Heart right ventricle (tissue), 16 donors: ENCODE measurements around the gene SLC22A23. TPM values are rescaled to one million over a fixed set of nuclear protein-coding genes. Genes with fewer than 3 reads are reported as not detected.
A peak's percentile ranks its signal among the peaks of the same experiment; 100 is the strongest.

Experiments used
- ATAC-seq, 8 donors: fragments of 200-7000 bp; cut with Tn5 transposase; one replicate each; pipeline ENCODE4 v1.9.1; 2020; ENCODE audit warnings: mild to moderate bottlenecking in 8 of 8, moderate library complexity in 8 of 8, moderate number of reproducible peaks in 1 of 8
- DNase-seq, 2 donors: peaks; one replicate each; pipeline ENCODE4 v3.0.0-alpha.2; 2020
- H3K27ac ChIP-seq, 10 donors: fragments of 200-600 bp; sonication (generic) in 2 of 10; one replicate each; pipeline versions ENCODE4 v1.5.0 to v1.8.0; 2020 to 2022; ENCODE audit warnings: mild to moderate bottlenecking in 3 of 10
- H3K27me3 ChIP-seq, 7 donors: fragments of 200-600 bp; one replicate each; pipeline ENCODE4 v1.8.0; 2021 to 2022; ENCODE audit warnings: mild to moderate bottlenecking in 2 of 7
- H3K36me3 ChIP-seq, 9 donors: fragments of 200-600 bp; sonication (generic) in 1 of 9; one replicate each; pipeline versions ENCODE4 v1.5.0 to v1.8.0; 2020 to 2022; ENCODE audit warnings: mild to moderate bottlenecking in 2 of 9
- H3K4me1 ChIP-seq, 9 donors: fragments of 200-600 bp; sonication (generic) in 1 of 9; one replicate each; pipeline versions ENCODE4 v1.5.0 to v1.8.0; 2020 to 2022; ENCODE audit warnings: mild to moderate bottlenecking in 4 of 9
- H3K4me3 ChIP-seq, 10 donors: fragments of 200-600 bp; sonication (generic) in 2 of 10; one replicate each; pipeline versions ENCODE4 v1.5.0 to v1.8.0; 2020 to 2022; ENCODE audit warnings: mild to moderate bottlenecking in 7 of 10, moderate library complexity in 2 of 10
- H3K9me3 ChIP-seq, 11 donors: fragments of 200-600 bp in 10 of 11; sonication (generic) in 2 of 11; one replicate each; pipeline versions ENCODE4 v1.5.0 to v1.8.0; 2013 to 2022; ENCODE audit warnings: mild to moderate bottlenecking in 2 of 11, control low read depth in 1 of 11, moderate library complexity in 1 of 11
- CTCF ChIP-seq, 9 donors: fragments of 200-600 bp; sonication (generic) in 2 of 9; IDR thresholded peaks; one replicate each; pipeline versions ENCODE4 v1.5.0 to v1.8.0; 2021 to 2022; ENCODE audit warnings: antibody characterized with exemption in 9 of 9, mild to moderate bottlenecking in 5 of 9, moderate library complexity in 1 of 9
- WGBS, 2 donors: extraction: QIAGEN DNeasy Blood & Tissue Kit; methylation state at CpG; one replicate each; pipeline ENCODE4 v1.1.7; 2013; ENCODE audit warnings: inconsistent platforms in 1 of 2; 5-methylcytosine and 5-hydroxymethylcytosine counted together
- intact Hi-C, 10 donors: fragments of 100-400 bp; cut with DNase I; formaldehyde crosslinking; loops; one replicate each; pipeline versions ENCODE4 v1.11.1 to v1.14.2; 2022
- polyA plus RNA-seq, 2 donors: library from polyadenylated mRNA; stranded (reverse); fragments of 200-250 nt; gene quantifications; one replicate each; pipeline ENCODE4 v1.2.3, GENCODE V29; 2013
- total RNA-seq, 10 donors: library from RNA; stranded (reverse); fragmentation: NEBNext Ultra II Directional in 3 of 10; extraction: Animal tissue kit (Norgen Biotek cat#: 25700) in 3 of 10; gene quantifications; one replicate each; pipeline versions ENCODE4 v1.2.1 to v1.2.4, GENCODE V29; 2021 to 2023
- donor health status: Arrhythmogenic right ventricular cardiomyopathy.
- donor health status: ischemic (EF 13 %, LVEDD 7.1; RV severe dilation, severe dysfunction).
- donor health status: healthy with polysubstance abuse.
- donor health status: DM: no; HTN: yes; CAD: no.
- donor health status: DM: no; HTN: no; CAD: no.
- donor health status: ischemic (EF 25% LVEDD 6.9; RV normal size, moderate dysfunction).
- donor health status: ischemic (EF 25% LVEDD 5.7; RV mildly dilated, moderate dysfunction).
- donor health status: healthy.
- donor health status: DM: yes; HTN: yes; CAD: no.
- donor health status: Ischemic cardiomyopathy.
- donor health status: ischemic (EF 35%, LVEDD 5.7; RV mildly dilated, moderate dysfunction).
- donor health status: nonischemic (EF 11% LVEDD 7.7; RV severe dilation, severe dysfunction).
- donor health status: DM: yes; HTN: yes; CAD: no.
- donor health status: PGD.
- donor health status: ischemic (EF 29% LVEDD 5.4; RV normal size, mild dysfunction).
- donor health status: nonischemic (EF 23%, LVEDD 6.1; RV moderate dilation, normal function).

SLC22A23 gene
- total and polyA plus RNA-seq, 12 donors, result 1.9 to 7.8 (median 5.1) TPM

GRCh38 chr6:3285049-3285639 is 171.7 kb downstream of the SLC22A23 start:
- intact Hi-C loops, result loop anchor here in 3 of 10 donors (10.0 kb wide), 2 partner anchors 170 to 690 kb away; partner anchors contain the start of gene SLC22A23 (in 3 of the 3)
- no peak for DNase-seq

GRCh38 chr6:3284436-3284876 is 172.4 kb downstream of the SLC22A23 start:
- no peak for ATAC-seq
- no peak for TF ChIP-seq CTCF (IDR thresholded peaks at IDR 0.05)
- Histone ChIP-seq H3K36me3 (peaks cover 0 to 16% (median 0%) of the 10 kb centered on the region in 9 donors), H3K27ac (no peak overlapping the region), H3K9me3 (no peaks in the 10 kb centered on the region), H3K4me1 (peaks cover 7 to 30% (median 23%) of the 10 kb centered on the region in 9 donors), H3K27me3 (no peaks in the 10 kb centered on the region), H3K4me3 (no peak overlapping the region)
- intact Hi-C loops, result loop anchor here in 6 of 10 donors (5.0 to 10.0 kb wide), 5 partner anchors 73 to 690 kb away; partner anchors contain the start of gene SLC22A23 (in 4 of the 6)
- DNase-seq, result no peak
- 81 to 89% methylated on average over 17 of the region's 17 CpGs for WGBS, 2 donors

More at GRCh38 chr6:3285049-3285639, 171.7 kb downstream of the SLC22A23 start:
- TF ChIP-seq CTCF (IDR thresholded peaks at IDR 0.05), result no peak
- no peak for ATAC-seq
- H3K36me3 ChIP-seq, result peaks cover 0 to 16% (median 0%) of the 10 kb centered on the region in 9 donors
- H3K4me1 ChIP-seq, result peaks cover 7 to 30% (median 17%) of the 10 kb centered on the region in 9 donors
- no peaks in the 10 kb centered on the region for H3K27me3 ChIP-seq
- H3K9me3 ChIP-seq, result no peaks in the 10 kb centered on the region
- 92 to 93% methylated on average over 19 of the region's 19 CpGs for WGBS, 2 donors
- H3K4me3 ChIP-seq, result no peak overlapping the region
- H3K27ac ChIP-seq, result no peak overlapping the region

- Histone ChIP-seq H3K36me3 (peaks cover 0 to 16% (median 0%) of the 10 kb centered on the region in 9 donors), H3K4me1 (peaks cover 7 to 31% (median 21%) of the 10 kb centered on the region in 9 donors), H3K27ac (no peak overlapping the region), H3K4me3 (no peak overlapping the region), H3K9me3 (no peaks in the 10 kb centered on the region), H3K27me3 (no peaks in the 10 kb centered on the region)
- WGBS, 2 donors, result 91 to 94% methylated on average over 23 of the region's 23 CpGs
- intact Hi-C loops, result loop anchor here in 6 of 10 donors (5.0 to 10.0 kb wide), 5 partner anchors 73 to 691 kb away; partner anchors contain the start of gene SLC22A23 (in 4 of the 6)
- no peak for TF ChIP-seq CTCF (IDR thresholded peaks at IDR 0.05)
- ATAC-seq (no peak), DNase-seq (no peak)
Observed at GRCh38 chr6:3283641-3284435, 173.0 kb downstream of the SLC22A23 start.

GRCh38 chr6:3283241-3283640 is 173.6 kb downstream of the SLC22A23 start:
- DNase-seq (no peak), ATAC-seq (no peak)
- Histone ChIP-seq H3K36me3 (peaks cover 0 to 16% (median 0%) of the 10 kb centered on the region in 9 donors), H3K4me3 (no peak overlapping the region), H3K27me3 (no peaks in the 10 kb centered on the region), H3K27ac (peak overlapping the region in 1 of 10 donors; percentile 6), H3K4me1 (peaks cover 7 to 31% (median 21%) of the 10 kb centered on the region in 9 donors), H3K9me3 (no peaks in the 10 kb centered on the region)
- WGBS, 2 donors, result 96 to 98% methylated on average over 10 of the region's 10 CpGs
- TF ChIP-seq CTCF (IDR thresholded peaks at IDR 0.05), result no peak
- intact Hi-C loops, result loop anchor here in 6 of 10 donors (5.0 to 10.0 kb wide), 5 partner anchors 74 to 692 kb away; partner anchors contain the start of gene SLC22A23 (in 4 of the 6)
